Mesenchymal stem cell (in vitro differentiated cells and primary cell): ENCODE measurements around the gene MTHFD1L.

ENCODE experiments used
- DNase-seq: peaks from one replicate; pipeline ENCODE4 v3.0.0-alpha.2; 2013
- H2AFZ ChIP-seq: one replicate; pipeline ENCODE4 v1.6.1; 2013; ENCODE audit warnings: low read depth, mild to moderate bottlenecking, control low read depth, inconsistent platforms, low read length, moderate library complexity
- H2AK5ac ChIP-seq: 2 replicates; pipeline ENCODE4 v1.6.1; 2013; ENCODE audit warnings: low read length, moderate library complexity, mild to moderate bottlenecking, inconsistent platforms; ENCODE audit not compliant: severe bottlenecking
- H2BK120ac ChIP-seq: one replicate; pipeline ENCODE4 v1.6.1; 2013; ENCODE audit warnings: low read depth, mild to moderate bottlenecking, inconsistent platforms, low read length, moderate library complexity
- H2BK12ac ChIP-seq, 2 experiments: one replicate each; pipeline ENCODE4 v1.6.1; 2013; ENCODE audit warnings: inconsistent platforms in 2 of 2, low read length in 2 of 2, mild to moderate bottlenecking in 2 of 2, moderate library complexity in 2 of 2, control low read depth in 1 of 2
- H2BK15ac ChIP-seq: one replicate; pipeline ENCODE4 v1.6.1; 2013; ENCODE audit warnings: mild to moderate bottlenecking, low read depth, inconsistent platforms; ENCODE audit not compliant: poor library complexity, severe bottlenecking
- H2BK5ac ChIP-seq: 2 replicates; pipeline ENCODE4 v1.6.1; 2013; ENCODE audit warnings: low read depth, mild to moderate bottlenecking, low read length, control low read depth, inconsistent platforms; ENCODE audit not compliant: poor library complexity, severe bottlenecking
- H3K14ac ChIP-seq, 2 experiments: one replicate each; pipeline ENCODE4 v1.6.1; 2013; ENCODE audit warnings: inconsistent platforms in 2 of 2, low read length in 2 of 2, control low read depth in 1 of 2, mild to moderate bottlenecking in 1 of 2, moderate library complexity in 1 of 2
- H3K18ac ChIP-seq, 2 experiments: one replicate each; pipeline ENCODE4 v1.6.1; 2013; ENCODE audit warnings: inconsistent platforms in 2 of 2, low read length in 2 of 2, control low read depth in 1 of 2, low read depth in 1 of 2, mild to moderate bottlenecking in 1 of 2
- H3K23ac ChIP-seq, 2 experiments: one replicate each; pipeline ENCODE4 v1.6.1; 2013; ENCODE audit warnings: inconsistent platforms in 2 of 2, low read length in 2 of 2, mild to moderate bottlenecking in 2 of 2, moderate library complexity in 2 of 2, control low read depth in 1 of 2
- H3K27ac ChIP-seq: 2 replicates; pipeline ENCODE4 v1.5.1; 2013; ENCODE audit warnings: mild to moderate bottlenecking, moderate library complexity, low read length, control low read depth, inconsistent platforms; ENCODE audit not compliant: poor library complexity, severe bottlenecking
- H3K27me3 ChIP-seq, 2 experiments: 2 replicates each; pipeline versions ENCODE4 v1.6.1 to v1.7.0; 2013; ENCODE audit warnings: low read length in 2 of 2, mild to moderate bottlenecking in 2 of 2, moderate library complexity in 2 of 2, control low read depth in 1 of 2, inconsistent platforms in 1 of 2; ENCODE audit not compliant: control insufficient read depth in 1 of 2, insufficient read depth in 1 of 2
- H3K36me3 ChIP-seq, 2 experiments: 2 replicates each; pipeline versions ENCODE4 v1.6.1 to v1.7.0; 2013; ENCODE audit warnings: low read length in 2 of 2, control low read depth in 1 of 2, inconsistent platforms in 1 of 2, low read depth in 1 of 2, mild to moderate bottlenecking in 1 of 2; ENCODE audit not compliant: insufficient read depth in 2 of 2, control insufficient read depth in 1 of 2
- H3K4ac ChIP-seq, 2 experiments: one replicate each; pipeline ENCODE4 v1.6.1; 2013; ENCODE audit warnings: inconsistent platforms in 2 of 2, low read length in 2 of 2, mild to moderate bottlenecking in 2 of 2, moderate library complexity in 2 of 2, control low read depth in 1 of 2, low read depth in 1 of 2
- H3K4me1 ChIP-seq: 2 replicates; pipeline ENCODE4 v1.6.1; 2013; ENCODE audit warnings: low read depth, low read length, control low read depth; ENCODE audit not compliant: control insufficient read depth, insufficient read depth
- H3K4me2 ChIP-seq: 2 replicates; pipeline ENCODE4 v1.6.1; 2013; ENCODE audit warnings: low read length, mild to moderate bottlenecking, inconsistent platforms; ENCODE audit not compliant: poor library complexity, severe bottlenecking
- H3K4me3 ChIP-seq, 2 experiments: 2 replicates each; pipeline versions ENCODE4 v1.5.1 to v1.7.0; 2013; ENCODE audit warnings: low read length in 2 of 2, mild to moderate bottlenecking in 2 of 2, control low read depth in 1 of 2, low read depth in 1 of 2; ENCODE audit not compliant: insufficient read depth in 1 of 2
- H3K79me1 ChIP-seq: replicated peaks from 2 replicates; pipeline ENCODE4 v1.6.1; 2013; ENCODE audit warnings: mild to moderate bottlenecking, control low read depth, low read length, inconsistent platforms; ENCODE audit not compliant: poor library complexity, severe bottlenecking
- H3K9ac ChIP-seq: 2 replicates; pipeline ENCODE4 v1.7.0; 2013; ENCODE audit warnings: mild to moderate bottlenecking, low read length, moderate library complexity
- H3K9me3 ChIP-seq: 2 replicates; pipeline ENCODE4 v1.7.0; 2013; ENCODE audit warnings: mild to moderate bottlenecking, low read length; ENCODE audit not compliant: control insufficient read depth
- H4K8ac ChIP-seq: one replicate; pipeline ENCODE4 v1.6.1; 2013; ENCODE audit warnings: inconsistent platforms, mild to moderate bottlenecking, low read length, moderate library complexity
- H4K91ac ChIP-seq: one replicate; pipeline ENCODE4 v1.6.1; 2013; ENCODE audit warnings: mild to moderate bottlenecking, low read length, inconsistent platforms
- WGBS: methylation state at CpG from one replicate; pipeline ENCODE4 v1.1.7; 2013; ENCODE audit warnings: mixed read lengths; 5-methylcytosine and 5-hydroxymethylcytosine counted together

Gene MTHFD1L

DNA sequence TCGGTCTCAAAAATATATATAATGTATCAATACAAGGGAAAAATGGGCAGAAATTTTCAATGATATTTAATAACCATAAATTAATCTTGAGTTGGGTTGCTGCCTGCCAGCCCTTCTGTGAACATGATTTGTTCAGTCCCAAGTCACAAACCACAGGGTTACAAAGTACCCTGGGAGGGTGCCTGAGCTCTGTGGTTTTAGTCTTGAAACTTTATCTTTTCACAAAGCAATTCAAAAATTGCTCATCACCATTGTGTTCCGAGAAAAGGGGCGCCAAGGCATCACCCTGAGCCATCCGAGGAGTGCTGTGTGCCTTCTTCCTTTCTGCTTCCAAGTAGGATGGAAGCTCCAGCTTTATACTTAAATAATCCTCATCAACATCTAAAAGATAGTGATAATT lies 232.7 kb downstream of the MTHFD1L start:
- H3K23ac ChIP-seq: no peak overlapping the region
- H3K4me1 ChIP-seq: peaks cover 2% of the 10 kb centered on the region
- no peak overlapping the region for H2BK15ac ChIP-seq
- 100% methylated on average over 3 of the region's 4 CpGs for WGBS
- H3K9me3 ChIP-seq: no peaks in the 10 kb centered on the region
- H2BK12ac ChIP-seq: no peak overlapping the region
- H3K4ac ChIP-seq: no peak overlapping the region
- no peak overlapping the region for H3K27ac ChIP-seq
- H3K4me2 ChIP-seq: no peak overlapping the region
- no peak overlapping the region for H4K8ac ChIP-seq
- no peak overlapping the region for H2BK120ac ChIP-seq
- DNase-seq: no peak
- no peak overlapping the region for H3K4me3 ChIP-seq
- H2AK5ac ChIP-seq: no peak overlapping the region
- no peak overlapping the region for H2AFZ ChIP-seq
- peaks cover 6% of the 10 kb centered on the region for H3K79me1 ChIP-seq
- no peaks in the 10 kb centered on the region for H3K27me3 ChIP-seq
- no peak overlapping the region for H4K91ac ChIP-seq
- no peak overlapping the region for H3K18ac ChIP-seq
- H2BK5ac ChIP-seq: no peak overlapping the region
- peaks cover 24% of the 10 kb centered on the region in 2 experiments for H3K36me3 ChIP-seq
- H3K14ac ChIP-seq: no peak overlapping the region
- no peak overlapping the region for H3K9ac ChIP-seq

DNA sequence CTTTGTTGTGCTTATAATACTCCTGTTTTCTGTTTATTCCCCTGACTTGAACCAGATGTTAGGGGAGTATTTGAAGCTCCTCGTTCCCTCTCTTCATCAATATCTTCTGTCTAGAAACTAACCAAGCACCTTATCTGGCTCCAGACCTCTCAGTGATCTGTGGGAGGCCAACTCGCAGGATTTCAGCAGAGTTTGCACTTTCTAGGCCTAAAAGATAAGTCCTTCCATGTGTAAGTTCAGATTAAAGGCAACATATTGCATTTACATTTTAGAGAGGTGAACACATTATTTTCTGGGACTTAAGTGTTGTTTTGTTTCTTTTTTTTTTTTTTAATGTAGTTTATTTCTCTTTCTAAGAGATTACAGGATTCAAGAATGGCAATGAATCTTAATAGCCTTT lies 234.8 kb downstream of the MTHFD1L start:
- DNase-seq: no peak
- H3K27ac ChIP-seq: no peak overlapping the region
- H3K4me3 ChIP-seq: no peak overlapping the region
- H3K23ac ChIP-seq: no peak overlapping the region
- H3K27me3 ChIP-seq: no peaks in the 10 kb centered on the region
- no peak overlapping the region for H2BK120ac ChIP-seq
- peaks cover 2% of the 10 kb centered on the region for H3K4me1 ChIP-seq
- no peak overlapping the region for H3K9ac ChIP-seq
- H4K91ac ChIP-seq: no peak overlapping the region
- WGBS: 88% methylated on average over 1 of the region's 2 CpGs
- H2BK5ac ChIP-seq: no peak overlapping the region
- no peak overlapping the region for H2BK12ac ChIP-seq
- H3K4ac ChIP-seq: no peak overlapping the region
- H3K14ac ChIP-seq: no peak overlapping the region
- H3K9me3 ChIP-seq: no peaks in the 10 kb centered on the region
- H2AK5ac ChIP-seq: no peak overlapping the region
- peaks cover 15 to 20% of the 10 kb centered on the region in 2 experiments for H3K36me3 ChIP-seq
- no peak overlapping the region for H2BK15ac ChIP-seq
- H3K4me2 ChIP-seq: no peak overlapping the region
- peaks cover 3% of the 10 kb centered on the region for H3K79me1 ChIP-seq
- H3K18ac ChIP-seq: no peak overlapping the region
- no peak overlapping the region for H2AFZ ChIP-seq
- H4K8ac ChIP-seq: no peak overlapping the region

DNA sequence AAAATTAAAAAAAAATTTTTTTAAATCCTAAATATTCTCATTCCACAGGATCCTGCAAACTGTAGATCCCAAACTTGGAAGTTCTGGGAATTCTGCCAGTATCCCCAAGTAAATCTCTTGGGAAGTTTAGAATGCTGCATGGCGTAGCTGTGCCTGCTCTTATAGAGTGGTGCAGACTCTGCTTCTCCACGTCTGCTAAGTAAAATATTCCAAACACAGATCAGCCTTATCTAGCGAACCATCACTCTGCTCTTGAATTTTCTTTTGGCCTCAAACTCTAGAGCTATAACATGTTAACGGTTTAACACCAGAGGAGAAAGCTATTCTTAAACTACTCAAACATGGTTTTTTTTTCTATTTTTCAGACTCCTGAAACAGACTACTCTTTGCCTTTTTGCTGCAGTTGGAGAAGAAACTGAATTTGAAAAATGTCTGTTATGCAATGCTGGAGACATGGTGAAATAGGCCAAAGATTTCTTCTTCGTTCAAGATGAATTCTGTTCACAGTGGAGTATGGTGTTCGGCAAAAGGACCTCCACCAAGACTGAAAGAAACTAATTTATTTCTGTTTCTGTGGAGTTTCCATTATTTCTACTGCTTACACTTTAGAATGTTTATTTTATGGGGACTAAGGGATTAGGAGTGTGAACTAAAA lies 235.8 kb downstream of the MTHFD1L start:
- Histone ChIP-seq H3K36me3 (peaks cover 11 to 16% of the 10 kb centered on the region in 2 experiments), H3K4me3 (no peak overlapping the region), H2BK15ac (no peak overlapping the region), H3K23ac (no peak overlapping the region), H3K4me1 (no peaks in the 10 kb centered on the region), H3K14ac (no peak overlapping the region), H4K91ac (no peak overlapping the region), H2AK5ac (no peak overlapping the region), H3K9ac (no peak overlapping the region), H2BK12ac (no peak overlapping the region), H3K4ac (no peak overlapping the region), H3K27me3 (no peaks in the 10 kb centered on the region), H2BK120ac (no peak overlapping the region), H2AFZ (no peak overlapping the region), H3K27ac (no peak overlapping the region), H3K4me2 (no peak overlapping the region), H2BK5ac (no peak overlapping the region), H3K18ac (no peak overlapping the region), H4K8ac (no peak overlapping the region), H3K9me3 (no peaks in the 10 kb centered on the region), H3K79me1 (no peaks in the 10 kb centered on the region)
- peak; percentile 60 for DNase-seq
- 63% methylated on average over 5 of the region's 6 CpGs for WGBS

DNA sequence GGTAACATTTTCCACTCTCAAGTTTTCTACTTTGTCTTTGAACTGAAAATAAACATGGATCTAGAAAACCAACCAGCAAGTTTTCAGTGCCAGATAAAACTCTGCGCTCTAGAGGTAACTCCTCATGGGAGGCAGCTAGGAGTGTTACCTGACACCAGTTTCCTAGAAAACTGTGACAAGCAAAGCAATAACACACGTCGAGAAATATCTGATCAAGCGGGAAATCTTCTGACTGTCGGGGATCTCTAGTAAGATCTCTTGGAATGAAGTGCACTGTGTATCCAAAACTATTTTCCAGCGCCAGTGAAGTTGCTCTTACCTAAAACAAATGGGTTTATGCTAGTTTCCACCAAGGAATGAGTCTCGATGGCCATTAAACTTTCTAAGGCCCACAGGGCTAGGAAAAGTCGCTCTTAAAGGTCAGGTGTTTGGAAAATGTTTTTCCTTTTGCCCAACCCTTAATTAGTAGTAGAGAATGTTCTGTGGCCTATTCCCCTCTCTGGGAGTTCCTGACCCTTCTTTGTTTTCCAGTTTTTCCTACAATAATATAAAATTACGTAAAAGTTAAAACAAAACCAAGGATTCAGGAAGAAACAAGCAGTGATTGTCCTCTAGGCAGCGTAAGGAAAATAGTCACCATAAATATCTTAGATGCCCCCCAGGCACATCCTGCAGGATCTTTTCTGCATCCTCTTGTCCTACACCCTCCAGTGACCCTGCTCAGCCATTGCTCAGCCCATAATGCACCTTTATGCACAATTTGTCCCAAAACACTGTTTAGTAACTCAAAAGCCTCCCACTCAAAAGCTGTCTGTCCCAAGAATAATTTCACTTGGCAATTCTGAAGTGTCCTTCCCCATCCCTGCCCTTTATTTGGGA lies 236.6 kb downstream of the MTHFD1L start:
- Histone ChIP-seq H3K4me2 (no peak overlapping the region), H3K79me1 (no peaks in the 10 kb centered on the region)

More for the DNA sequence above, 236.6 kb downstream of the MTHFD1L start:
- Histone ChIP-seq H4K8ac (no peak overlapping the region), H2BK5ac (no peak overlapping the region), H3K14ac (no peak overlapping the region), H3K27me3 (no peaks in the 10 kb centered on the region), H4K91ac (no peak overlapping the region), H2BK12ac (no peak overlapping the region), H2BK15ac (no peak overlapping the region), H3K23ac (no peak overlapping the region), H3K9ac (no peak overlapping the region), H2AFZ (no peak overlapping the region), H3K4me1 (no peaks in the 10 kb centered on the region), H3K4me3 (no peak overlapping the region), H3K27ac (no peak overlapping the region), H3K4ac (peak overlapping the region in 1 of 2 experiments; percentile 15), H3K9me3 (no peaks in the 10 kb centered on the region), H3K36me3 (peaks cover 11 to 16% of the 10 kb centered on the region in 2 experiments), H3K18ac (no peak overlapping the region), H2AK5ac (no peak overlapping the region), H2BK120ac (no peak overlapping the region)
- no peak for DNase-seq
- 89% methylated on average over 10 of the region's 10 CpGs for WGBS
